ENCODE measurements around the gene MAGEA3.
"Not testable (repeated sequence)": the region's sequence is repeated elsewhere in the genome, so short reads cannot be mapped to it uniquely, and the experiment has no call there.

Gene MAGEA3

GRCh38 chrX:152735860-152736511, 37.4 kb downstream of the MAGEA3 start:
- DNase-seq (ENCODE audit: low read depth in 2 of 2), result no peak

- DNase-seq (ENCODE audit: low read depth in 2 of 2), result not testable (repeated sequence)
Observed at GRCh38 chrX:152736528-152736927, 37.9 kb downstream of the MAGEA3 start.

GRCh38 chrX:152738560-152738959, 40.0 kb downstream of the MAGEA3 start:
- DNase-seq (ENCODE audit: low read depth in 2 of 2), result no peak

All from stimulated activated CD8-positive, alpha-beta memory T cell treated with anti-CD3 and anti-CD28 coated beads, Interleukin-7, amount 100 ng/mL, for 4 hours (primary cell).